Spleen (tissue), 7 donors: ENCODE data around the gene MYO18B.

Experiments used
- POLR2A ChIP-seq, 3 donors: fragments of 450-650 bp; IDR thresholded peaks; one replicate each; pipeline ENCODE4 v1.5.1; 2017; ENCODE audit warnings: antibody characterized with exemption in 3 of 3, mild to moderate bottlenecking in 1 of 3
- TF ChIP-seq, protein P1 (sequence below), 11 experiments: fragments of 200-600 bp in 7 of 11; fragments of 450-650 bp in 4 of 11; sonication (generic) in 4 of 11; IDR thresholded peaks in 8 of 11; conservative IDR thresholded peaks in 3 of 11; 1 replicate in 7 of 11; 2 replicates in 4 of 11; pipeline versions ENCODE4 v1.4.0 to v1.8.0; 2016 to 2021; ENCODE audit warnings: antibody characterized with exemption in 11 of 11, inconsistent platforms in 4 of 11, mild to moderate bottlenecking in 1 of 11
- donor health status: DM: no; HTN: no; CAD: no; lungs with moderate emphysema.
- donor health status: DM: no; HTN: no; CAD: no.
- donor health status: DM: no; HTN: no; CAD: no.

DNA sequence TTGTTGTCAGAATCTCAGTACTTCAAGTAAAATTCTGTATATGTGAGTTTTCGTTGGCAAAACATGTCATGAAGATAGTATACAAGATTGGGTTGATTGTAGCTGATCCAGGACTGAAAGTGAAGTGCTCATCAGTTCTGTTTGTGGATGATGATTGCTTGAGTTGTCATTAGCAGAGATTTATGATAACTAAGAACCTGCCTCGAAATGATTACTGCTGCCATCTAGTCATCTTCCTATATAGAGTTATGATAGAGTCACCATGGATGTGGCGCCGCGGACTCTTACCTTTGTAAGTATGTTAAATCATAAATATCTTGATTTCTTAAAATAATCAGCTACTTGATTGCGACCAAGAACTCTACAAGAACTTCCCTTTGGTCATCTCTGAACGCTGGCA, 27.9 kb upstream of the MYO18B start:
- TF ChIP-seq POLR2A (IDR thresholded peaks at IDR 0.05), result no peak
- TF ChIP-seq, protein P1, sequence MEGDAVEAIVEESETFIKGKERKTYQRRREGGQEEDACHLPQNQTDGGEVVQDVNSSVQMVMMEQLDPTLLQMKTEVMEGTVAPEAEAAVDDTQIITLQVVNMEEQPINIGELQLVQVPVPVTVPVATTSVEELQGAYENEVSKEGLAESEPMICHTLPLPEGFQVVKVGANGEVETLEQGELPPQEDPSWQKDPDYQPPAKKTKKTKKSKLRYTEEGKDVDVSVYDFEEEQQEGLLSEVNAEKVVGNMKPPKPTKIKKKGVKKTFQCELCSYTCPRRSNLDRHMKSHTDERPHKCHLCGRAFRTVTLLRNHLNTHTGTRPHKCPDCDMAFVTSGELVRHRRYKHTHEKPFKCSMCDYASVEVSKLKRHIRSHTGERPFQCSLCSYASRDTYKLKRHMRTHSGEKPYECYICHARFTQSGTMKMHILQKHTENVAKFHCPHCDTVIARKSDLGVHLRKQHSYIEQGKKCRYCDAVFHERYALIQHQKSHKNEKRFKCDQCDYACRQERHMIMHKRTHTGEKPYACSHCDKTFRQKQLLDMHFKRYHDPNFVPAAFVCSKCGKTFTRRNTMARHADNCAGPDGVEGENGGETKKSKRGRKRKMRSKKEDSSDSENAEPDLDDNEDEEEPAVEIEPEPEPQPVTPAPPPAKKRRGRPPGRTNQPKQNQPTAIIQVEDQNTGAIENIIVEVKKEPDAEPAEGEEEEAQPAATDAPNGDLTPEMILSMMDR (IDR thresholded peaks at IDR 0.05 in 8 of 11, conservative IDR thresholded peaks at IDR 0.05 in 3 of 11), result no peak
